Measurements from ENCODE around the gene POLR1G. TPM values are rescaled to one million over a fixed set of nuclear protein-coding genes. Genes with fewer than 3 reads are reported as not detected.

The POLR1G gene
- total and polyA plus RNA-seq, 4 donors, result 1.1 to 2.4 (median 1.9) TPM

- peaks cover 3 to 16% (median 8%) of the 10 kb centered on the region in 4 donors for H3K4me1 ChIP-seq (ENCODE audit: control insufficient read depth in 4 of 4, insufficient read depth in 4 of 4, low read length in 3 of 4)
- peaks cover 3 to 25% (median 11%) of the 10 kb centered on the region in 4 donors for H3K36me3 ChIP-seq (ENCODE audit: control insufficient read depth in 4 of 4, insufficient read depth in 3 of 4, low read depth in 1 of 4, low read length in 3 of 4)
- no peaks in the 10 kb centered on the region for H3K9me3 ChIP-seq (ENCODE audit: control insufficient read depth in 4 of 4, low read length in 3 of 4)
- no peak overlapping the region for H3K27ac ChIP-seq (ENCODE audit: low read depth in 1 of 2, low read length in 2 of 2)
- H3K27me3 ChIP-seq (ENCODE audit: control insufficient read depth in 4 of 4, insufficient read depth in 4 of 4, low read length in 3 of 4), result no peaks in the 10 kb centered on the region
- 73% methylated on average over 4 of the region's 4 CpGs for WGBS
- no peak overlapping the region for H3K4me3 ChIP-seq (ENCODE audit: low read depth in 1 of 3, low read length in 3 of 3)
- TF ChIP-seq GABPA (IDR thresholded peaks at IDR 0.05 in 1 of 2, conservative IDR thresholded peaks at IDR 0.05 in 1 of 2) (no peak), SP1 (IDR thresholded peaks at IDR 0.05) (no peak), ZBTB33 (IDR thresholded peaks at IDR 0.05) (no peak), YY1 (IDR thresholded peaks at IDR 0.05) (no peak), RXRA (IDR thresholded peaks at IDR 0.05) (no peak), HNF4G (IDR thresholded peaks at IDR 0.05) (no peak), REST (IDR thresholded peaks at IDR 0.05) (no peak), CTCF (IDR thresholded peaks at IDR 0.05; ENCODE audit: low read depth, low read length, missing input control) (no peak), ATF3 (IDR thresholded peaks at IDR 0.05) (no peak), FOXA2 (IDR thresholded peaks at IDR 0.05) (no peak), RAD21 (IDR thresholded peaks at IDR 0.05) (no peak), FOXA1 (IDR thresholded peaks at IDR 0.05) (no peak), MAX (IDR thresholded peaks at IDR 0.05) (no peak), EGR1 (IDR thresholded peaks at IDR 0.05; ENCODE audit: low read depth in 2 of 2) (no peak)
- H3K9ac ChIP-seq (ENCODE audit: low read depth in 1 of 2, low read length in 2 of 2), result no peak overlapping the region
- no peak for DNase-seq (ENCODE audit: low spot score)
Measured at GRCh38 chr19:45419396-45419795, 13.0 kb downstream of the POLR1G start.

- H3K27ac ChIP-seq (ENCODE audit: low read depth in 1 of 2, low read length in 2 of 2), result no peak overlapping the region
- WGBS, result 68% methylated on average over 3 of the region's 3 CpGs
- DNase-seq (ENCODE audit: low spot score), result no peak
- H3K9ac ChIP-seq (ENCODE audit: low read depth in 1 of 2, low read length in 2 of 2), result no peak overlapping the region
- no peak overlapping the region for H3K4me3 ChIP-seq (ENCODE audit: low read depth in 1 of 3, low read length in 3 of 3)
- H3K9me3 ChIP-seq (ENCODE audit: control insufficient read depth in 4 of 4, low read length in 3 of 4), result no peaks in the 10 kb centered on the region
- H3K27me3 ChIP-seq (ENCODE audit: control insufficient read depth in 4 of 4, insufficient read depth in 4 of 4, low read length in 3 of 4), result no peaks in the 10 kb centered on the region
- peaks cover 0 to 20% (median 11%) of the 10 kb centered on the region in 4 donors for H3K36me3 ChIP-seq (ENCODE audit: control insufficient read depth in 4 of 4, insufficient read depth in 3 of 4, low read depth in 1 of 4, low read length in 3 of 4)
- TF ChIP-seq FOXA1 (IDR thresholded peaks at IDR 0.05), result no peak
- TF ChIP-seq HNF4G (IDR thresholded peaks at IDR 0.05), result no peak
- no peak for TF ChIP-seq RXRA (IDR thresholded peaks at IDR 0.05)
- peaks cover 4 to 16% (median 8%) of the 10 kb centered on the region in 4 donors for H3K4me1 ChIP-seq (ENCODE audit: control insufficient read depth in 4 of 4, insufficient read depth in 4 of 4, low read length in 3 of 4)
Measured at GRCh38 chr19:45419895-45420294, 13.5 kb downstream of the POLR1G start.
